Measurements from ENCODE around the gene DELE1.
"Not testable (repeated sequence)": the region's sequence is repeated elsewhere in the genome, so short reads cannot be mapped to it uniquely, and the experiment has no call there.

Gene DELE1

DNA sequence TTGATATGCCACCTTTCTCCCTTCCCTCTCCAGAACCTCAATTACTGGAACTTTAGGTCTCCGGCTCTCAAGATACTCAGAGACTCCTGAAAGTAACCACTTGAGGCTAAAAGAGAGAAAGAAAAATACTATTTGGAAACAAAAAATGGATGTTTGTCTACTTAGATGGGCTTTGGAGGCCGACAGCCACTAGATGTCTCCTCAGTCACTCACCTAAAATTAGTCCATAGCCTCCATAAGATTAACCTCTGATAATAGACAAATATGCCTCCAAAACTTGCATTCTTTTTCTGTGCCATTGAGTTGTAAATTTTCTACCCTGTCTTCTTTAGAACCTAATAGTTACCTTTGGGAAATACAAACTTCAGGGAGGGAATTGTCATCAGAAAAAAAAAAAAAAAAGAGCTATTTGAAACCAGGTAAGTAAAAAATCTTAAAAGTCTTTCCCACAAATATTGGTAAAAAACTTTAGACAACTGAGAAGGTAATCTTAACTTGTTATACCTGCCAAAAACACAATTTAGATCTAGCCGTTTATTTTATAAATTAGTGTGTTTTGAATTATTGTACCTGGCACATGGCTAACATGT lies 34.3 kb upstream of the DELE1 start:
- peak in 1 of 5 experiments; percentile 16 for DNase-seq

DNA sequence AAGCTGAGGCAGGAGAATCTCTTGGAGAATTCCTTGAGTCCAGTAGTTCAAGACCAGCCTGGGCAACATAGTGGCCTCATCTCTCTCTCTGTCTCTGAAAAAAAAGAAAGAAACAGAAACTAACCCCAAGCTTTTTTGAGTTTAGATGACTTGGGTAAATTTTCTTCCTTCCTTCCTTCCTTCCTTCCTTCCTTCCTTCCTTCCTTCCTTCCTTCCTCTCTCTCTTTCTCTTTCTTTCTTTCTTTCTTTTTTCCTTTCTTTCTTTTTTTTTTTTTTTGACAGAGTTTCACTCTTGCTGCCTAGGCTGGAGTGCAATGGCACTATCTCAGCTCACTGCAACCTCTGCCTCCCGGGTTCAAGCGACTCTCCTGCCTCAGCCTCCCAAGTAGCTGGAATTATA lies 33.2 kb upstream of the DELE1 start:
- DNase-seq = not testable (repeated sequence)

DNA sequence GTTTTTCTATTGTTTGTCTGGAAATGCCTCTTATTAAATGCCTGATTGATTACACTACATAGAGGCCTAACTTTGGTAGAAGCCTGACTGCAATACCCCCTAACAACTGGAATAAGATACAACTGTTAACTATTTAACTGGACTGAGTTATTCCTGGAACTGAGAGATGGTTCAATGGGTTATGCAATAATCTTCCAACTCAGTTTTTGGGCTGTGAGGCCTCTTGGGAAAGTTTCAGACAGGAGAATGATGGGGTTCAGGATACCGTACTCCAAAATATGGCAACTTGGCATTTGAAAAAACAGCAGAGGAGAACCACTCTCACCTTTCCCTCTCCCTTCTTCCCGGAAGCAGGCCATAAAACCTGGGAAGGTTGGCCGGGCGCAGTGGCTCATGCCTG lies 26.2 kb upstream of the DELE1 start:
- DNase-seq = no peak

DNA sequence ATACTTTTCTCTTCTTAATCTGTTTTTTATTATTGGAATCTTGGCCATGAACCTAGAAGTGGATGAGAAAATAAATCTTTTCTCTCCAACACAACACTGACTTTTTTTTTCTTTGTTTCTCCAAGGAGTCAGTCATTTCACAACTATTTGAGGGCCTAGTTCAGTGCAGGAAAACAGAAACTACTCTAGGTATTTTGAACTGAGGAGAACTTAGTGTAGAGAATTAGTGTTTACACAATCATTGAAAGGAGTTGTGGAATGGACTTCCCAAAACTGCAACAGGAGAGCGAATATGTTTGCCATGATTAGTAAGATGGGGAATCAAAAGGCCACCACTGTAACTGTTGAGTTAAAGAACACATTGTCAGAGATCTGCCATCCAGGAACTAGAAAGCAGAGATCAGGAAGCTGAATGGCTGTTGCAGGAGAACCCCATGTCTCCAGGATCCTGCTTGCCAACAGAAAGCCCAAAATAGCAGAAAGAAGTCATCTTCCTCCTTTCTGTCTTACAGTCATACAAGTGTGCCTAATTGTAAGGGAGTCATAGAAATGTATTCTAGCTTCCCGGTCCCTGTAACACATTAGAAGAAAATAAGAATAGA lies 25.1 kb upstream of the DELE1 start:
- DNase-seq = no peak

DNA sequence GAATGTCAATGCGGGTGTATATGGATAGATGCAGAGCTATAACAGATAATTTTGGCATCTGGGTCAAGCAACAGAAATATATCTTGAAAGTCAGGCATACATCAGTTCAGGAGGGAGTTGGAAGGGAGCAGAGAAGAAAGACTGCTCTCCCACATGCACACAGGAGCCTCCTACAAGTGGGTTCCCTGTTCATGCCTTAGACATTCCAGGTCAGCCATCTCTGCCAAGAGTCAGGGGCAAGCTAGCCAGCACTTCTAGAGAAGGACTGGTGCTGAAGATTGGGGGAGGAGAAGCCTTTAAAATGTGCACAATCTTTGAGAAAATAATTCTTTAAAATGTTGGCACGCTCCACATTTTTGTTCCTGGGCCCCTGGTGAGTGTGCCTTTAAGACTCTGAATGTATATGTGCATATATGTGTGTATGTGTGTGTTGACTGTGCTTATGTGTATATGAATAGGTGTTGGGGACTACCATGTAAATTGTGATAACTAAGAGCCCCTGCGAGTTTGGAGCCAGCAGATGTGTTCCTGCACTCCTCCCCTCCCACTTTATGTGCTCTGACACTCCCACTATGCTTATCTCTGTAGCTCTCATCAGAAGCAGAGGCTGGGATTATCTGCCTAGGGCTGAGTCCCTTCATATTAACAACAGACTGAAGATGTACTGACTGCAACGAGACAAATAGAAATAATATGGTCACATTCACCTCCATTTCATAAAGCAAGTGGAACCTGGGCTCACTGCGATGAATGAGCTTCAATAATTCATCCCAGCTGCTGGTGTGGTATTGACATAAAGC lies 21.5 kb upstream of the DELE1 start:
- no peak for DNase-seq

DNA sequence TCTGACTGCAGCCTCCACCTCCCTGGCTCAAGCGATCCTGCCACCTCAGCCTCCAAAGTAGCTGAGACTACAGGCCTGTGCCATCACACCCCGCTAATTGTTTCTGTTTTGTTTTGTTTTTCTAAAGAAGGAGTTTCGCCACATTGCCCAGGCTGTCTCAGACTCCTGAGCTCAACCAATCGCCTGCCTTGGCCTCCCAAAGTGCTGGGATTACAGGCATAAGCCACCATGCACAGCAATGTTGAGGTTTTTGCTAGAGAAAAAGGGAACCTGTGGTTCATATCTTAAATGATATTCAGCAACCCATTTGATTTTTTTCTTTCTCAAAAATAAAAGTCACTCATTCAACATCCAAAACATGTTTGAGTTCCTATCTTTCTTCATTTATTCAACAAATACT lies 20.4 kb upstream of the DELE1 start:
- DNase-seq = no peak

DNA sequence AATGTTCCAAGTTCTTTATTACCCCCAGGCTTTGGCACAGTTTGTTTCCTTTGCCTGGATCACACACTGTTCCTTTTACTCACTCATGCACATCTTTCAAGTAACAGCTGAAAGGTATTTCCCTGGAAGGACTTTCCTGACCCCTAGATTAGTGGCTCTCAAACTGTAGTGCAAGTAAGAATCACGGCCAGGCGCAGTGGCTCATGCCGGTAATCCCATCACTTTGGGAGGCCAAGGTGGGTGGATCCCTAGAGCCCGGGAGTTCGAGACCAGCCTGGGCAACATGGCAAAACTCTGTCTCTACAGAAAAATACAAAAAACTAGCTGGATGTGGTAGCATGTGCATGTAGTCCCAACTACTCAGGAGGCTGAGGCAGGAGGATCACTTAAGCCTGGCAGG lies 19.1 kb upstream of the DELE1 start:
- DNase-seq = no peak

DNA sequence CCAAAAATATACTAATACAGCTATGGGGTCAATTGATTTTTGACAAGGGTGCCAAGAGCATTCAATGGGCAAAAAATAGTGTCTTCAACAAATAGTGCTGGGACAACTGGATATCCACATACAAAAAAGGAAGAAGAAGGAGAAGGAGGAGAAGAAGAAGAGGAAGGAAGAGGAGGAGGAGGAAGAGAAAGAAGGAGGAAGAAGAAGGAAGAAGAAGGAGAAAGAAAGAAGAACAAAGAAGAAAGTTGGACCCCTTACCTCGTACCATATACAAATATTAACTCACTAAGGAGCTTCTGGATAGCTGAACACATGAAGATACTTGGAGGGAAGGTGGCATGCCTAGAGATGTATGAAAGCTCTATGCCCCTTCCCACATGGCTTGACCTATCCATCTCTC lies 17.2 kb upstream of the DELE1 start:
- DNase-seq = no peak

DNA sequence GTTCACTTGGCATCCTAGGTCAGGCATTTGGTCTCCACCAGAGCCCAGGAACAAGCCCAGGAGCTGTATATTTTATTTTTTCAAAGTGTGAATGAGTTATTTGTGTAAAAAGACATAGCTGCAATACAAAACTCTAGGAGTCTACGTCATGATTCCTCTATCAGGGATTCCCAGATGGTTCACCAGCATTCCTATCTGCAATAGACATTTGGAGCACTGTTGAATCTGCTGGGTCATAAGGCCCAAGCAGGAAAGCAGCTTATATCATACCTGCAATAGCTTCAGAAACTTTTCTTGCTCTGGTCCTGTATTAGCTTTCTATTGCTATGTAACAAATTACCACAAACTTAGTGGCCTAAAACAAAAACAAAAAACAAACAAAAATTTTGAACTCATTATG lies 16.7 kb upstream of the DELE1 start:
- no peak for DNase-seq

DNA sequence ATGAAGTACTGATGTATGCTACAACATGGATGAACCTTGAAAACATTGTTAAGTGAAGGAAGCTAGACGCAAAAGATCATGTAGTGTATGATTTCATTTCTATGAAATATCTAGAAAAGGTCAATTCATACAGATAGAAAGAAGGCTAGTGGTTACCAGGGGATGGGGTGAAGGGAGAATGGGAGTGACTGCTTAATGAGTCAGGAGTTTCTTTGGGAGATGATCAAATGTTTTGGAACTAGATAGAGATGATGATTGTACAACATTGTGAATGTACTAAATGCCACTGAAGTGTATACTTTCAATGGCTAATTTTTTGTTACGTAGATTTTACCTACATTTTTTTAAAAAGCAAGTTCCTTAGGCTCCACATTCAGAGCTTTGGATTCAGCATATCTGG lies 14.9 kb upstream of the DELE1 start:
- DNase-seq = no peak

DNA sequence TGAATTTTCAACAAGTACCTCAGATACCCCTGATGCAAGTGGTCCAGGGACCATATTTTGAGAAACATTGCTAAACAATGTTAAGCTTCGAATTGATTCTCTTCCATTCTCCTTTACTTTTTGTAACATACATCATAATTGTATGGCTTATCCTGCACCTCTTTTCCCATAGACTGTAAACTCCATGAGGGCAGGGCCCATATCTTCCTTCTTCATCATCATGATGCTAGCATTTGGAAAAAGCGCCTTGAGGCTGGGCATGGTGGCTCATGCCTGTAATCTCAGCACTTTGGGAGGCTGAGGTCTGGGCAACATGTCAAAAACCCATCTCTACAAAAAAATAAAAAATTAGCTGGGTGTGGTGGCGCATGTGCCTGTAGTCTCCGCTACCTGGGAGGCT lies 14.5 kb upstream of the DELE1 start:
- DNase-seq = no peak

DNA sequence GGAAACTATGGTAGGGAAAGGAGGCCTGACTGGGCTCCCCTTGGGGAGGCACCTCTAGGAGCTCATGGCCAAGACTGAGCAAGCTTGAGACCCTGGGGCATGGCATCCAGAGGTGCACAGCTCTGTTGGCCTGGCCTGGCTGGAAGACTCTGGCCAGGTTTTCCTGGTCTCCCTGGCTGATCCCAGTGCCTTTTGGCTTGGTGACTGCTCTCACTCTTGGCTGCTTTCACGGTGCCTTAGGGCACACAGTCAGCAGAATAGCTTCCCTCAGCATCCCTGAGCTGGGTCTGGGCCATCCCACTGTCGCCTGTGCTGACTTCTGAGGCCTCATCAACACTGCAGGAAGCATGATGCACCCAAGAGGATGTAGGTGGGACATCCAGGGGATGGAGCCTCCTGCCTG lies 13.4 kb upstream of the DELE1 start:
- no peak for DNase-seq

DNA sequence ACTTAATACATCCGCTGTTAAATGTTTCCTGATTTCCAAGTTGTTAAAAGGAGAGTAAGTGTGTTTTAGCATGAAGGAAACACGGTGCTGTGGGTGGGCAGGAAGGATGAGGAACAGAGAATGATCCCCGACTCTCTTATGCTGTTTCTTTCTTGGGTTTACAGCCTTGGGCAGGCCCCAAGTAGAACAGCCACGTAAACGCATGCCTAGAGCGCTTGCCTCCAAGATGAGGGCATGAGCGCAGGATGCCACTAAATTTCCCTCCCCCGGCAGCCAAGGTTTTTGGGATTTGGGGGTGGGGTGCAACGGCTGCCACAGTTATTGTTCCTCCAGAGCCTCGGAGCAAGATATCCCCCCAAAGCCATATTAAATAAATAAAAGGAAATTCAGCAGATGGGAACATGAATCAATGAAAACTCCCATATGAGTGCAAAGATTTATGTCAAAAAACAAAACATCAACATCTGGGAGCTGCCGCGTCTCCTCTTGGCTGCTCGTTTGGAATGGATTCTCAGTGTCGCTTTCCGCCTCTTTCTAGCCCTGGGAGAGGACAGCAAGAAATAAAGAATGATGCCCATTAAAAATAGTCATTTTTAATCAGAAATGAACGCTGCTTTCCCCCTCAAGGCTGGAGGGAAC lies 10.0 kb upstream of the DELE1 start:
- DNase-seq = no peak

DNA sequence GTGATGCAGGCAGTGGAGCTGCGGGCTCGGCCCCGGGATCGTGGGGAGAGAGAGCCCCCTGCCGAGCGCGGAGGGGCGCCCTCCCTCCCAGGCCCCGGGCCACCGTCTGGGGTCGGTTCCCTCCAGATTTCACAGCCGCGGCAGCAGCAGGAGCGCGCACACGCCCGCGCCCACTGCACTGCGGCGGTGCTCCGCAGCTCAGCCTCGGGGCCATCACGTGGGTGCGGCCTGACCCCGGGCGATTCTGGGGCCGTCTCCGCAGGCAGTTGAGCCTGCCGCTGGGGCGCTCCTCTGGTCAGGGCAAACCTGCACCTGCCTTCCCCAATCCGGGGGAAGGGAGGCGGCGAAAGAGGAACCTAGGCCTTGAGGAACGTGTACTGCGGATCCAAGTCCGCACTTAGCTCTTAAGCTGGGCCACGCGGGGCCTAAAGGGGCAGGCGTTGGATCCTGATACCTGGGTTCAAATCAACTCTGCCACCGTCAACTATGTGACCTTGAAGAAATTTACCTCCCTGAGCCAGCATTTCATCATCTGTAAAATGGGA lies 9.4 kb upstream of the DELE1 start:
- DNase-seq = peak in 1 of 5 experiments; percentile 10

DNA sequence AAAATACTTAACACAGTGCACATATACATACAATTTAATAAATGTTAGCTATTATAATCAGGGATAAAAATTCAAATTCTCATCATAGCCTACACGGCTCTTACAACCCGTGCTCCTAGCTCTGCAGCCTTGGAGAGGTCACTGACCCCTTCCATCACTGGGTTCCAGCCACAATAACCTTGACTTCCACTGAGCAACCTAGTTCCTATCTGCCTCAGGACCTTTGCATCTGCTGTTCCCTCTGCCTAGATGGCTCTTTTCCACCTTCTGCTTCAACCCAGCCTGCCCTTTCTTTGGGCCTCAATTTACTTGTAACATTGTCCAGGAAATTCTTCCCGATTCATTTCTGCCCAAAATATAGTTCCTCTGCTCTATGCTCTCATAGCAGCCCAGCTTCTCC lies 8.9 kb upstream of the DELE1 start:
- no peak for DNase-seq

DNA sequence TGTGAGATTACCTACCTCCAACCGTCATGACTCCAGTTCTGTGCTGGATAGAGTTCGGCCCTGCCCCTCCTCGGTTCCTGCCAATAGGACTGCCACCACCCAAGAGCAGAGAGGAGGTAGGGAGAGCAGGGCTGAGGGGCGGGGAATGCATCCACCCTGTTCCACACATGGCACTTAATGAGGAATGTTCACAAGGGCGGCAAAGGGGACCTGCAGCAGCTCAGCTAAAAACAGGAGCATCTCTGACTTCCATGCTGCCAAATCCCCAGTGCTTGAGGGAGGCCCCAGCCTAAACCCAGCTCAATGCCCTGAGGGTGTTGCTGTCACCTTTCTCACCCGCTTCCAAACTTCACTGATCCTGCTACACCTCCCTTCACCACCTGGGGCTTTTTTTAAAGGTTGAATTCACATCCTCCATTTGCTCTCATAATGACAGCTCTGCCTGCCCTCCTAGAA lies 7.8 kb upstream of the DELE1 start:
- no peak for DNase-seq

DNA sequence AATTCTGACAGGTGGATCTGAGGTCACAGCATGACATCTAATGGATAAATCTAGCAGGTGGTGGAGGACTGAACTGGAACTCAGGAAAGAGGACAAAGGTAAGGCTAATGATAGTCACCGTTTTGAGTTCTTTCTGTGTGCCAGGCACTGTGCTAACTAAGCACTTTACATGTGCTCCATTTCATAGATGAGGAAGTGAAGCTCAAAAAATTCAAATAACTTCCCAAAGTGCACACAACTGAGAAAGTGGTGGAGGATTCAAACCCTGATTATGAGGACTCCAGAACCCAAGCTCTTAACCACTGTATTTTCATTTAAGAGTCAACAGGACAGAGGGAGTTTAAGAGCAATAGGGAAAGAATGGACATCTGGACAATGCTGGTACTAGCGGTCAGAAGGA lies 7.1 kb upstream of the DELE1 start:
- DNase-seq = no peak

DNA sequence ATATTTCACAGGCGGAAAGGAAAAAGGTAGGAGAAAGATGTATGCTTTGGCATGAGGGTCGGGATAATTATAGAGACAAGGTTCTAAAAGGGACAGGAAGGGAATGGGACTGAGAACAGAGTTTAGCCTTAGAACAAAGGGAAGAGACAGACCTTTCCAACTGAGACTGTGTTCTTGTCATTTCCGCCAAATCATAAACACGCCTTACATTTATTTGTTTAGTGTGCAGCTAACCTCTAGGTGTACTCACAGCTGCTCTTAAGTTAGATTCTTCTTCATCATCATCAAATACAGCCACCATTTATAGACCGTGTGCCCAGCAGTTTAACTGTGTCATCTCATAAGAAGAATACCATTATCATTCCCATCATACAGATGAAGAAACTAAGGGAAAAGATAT lies 5.9 kb upstream of the DELE1 start:
- DNase-seq = no peak

DNA sequence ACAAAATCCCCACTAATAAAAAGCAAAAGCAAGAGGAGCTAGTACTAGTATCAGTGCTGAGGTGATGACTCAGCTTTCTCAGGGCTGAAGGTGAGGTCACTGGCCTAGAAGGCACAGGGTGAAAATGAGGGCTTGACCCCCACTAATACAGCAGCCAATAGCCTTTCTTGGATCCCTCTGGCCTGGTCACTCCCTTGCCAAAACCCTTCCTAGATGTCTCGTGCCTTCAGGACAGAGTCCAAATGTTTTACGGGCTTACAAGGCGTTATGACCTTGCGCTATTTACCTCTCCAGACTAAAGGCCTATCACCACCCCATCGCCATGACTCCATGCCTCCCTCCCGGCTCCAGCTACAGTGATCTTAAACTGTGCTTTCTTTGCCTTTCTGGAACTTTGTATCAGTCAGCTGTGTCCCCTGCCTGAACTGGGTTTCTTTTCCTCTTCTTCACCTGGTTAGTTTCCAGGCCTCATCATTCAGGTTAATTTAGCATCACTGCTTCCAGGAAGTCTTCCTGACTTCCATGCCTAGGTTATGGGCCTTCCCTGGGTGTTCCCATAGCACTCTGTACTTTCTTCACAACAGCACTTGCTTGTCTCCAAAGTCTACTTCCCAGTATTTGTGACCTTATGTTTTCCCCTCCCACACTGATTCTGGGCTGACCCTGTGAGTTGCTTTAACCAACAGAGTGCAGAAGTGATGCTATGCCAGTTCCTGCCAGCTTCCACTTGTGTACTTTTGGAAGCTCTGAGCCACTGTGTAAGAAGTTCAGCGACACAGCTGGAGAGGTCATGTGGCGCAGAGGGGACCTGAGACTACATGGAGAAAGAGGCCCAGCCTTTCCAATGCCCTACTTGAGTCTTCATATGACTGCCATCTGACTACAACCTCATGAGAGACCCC lies 4.2 kb upstream of the DELE1 start:
- no peak for DNase-seq

DNA sequence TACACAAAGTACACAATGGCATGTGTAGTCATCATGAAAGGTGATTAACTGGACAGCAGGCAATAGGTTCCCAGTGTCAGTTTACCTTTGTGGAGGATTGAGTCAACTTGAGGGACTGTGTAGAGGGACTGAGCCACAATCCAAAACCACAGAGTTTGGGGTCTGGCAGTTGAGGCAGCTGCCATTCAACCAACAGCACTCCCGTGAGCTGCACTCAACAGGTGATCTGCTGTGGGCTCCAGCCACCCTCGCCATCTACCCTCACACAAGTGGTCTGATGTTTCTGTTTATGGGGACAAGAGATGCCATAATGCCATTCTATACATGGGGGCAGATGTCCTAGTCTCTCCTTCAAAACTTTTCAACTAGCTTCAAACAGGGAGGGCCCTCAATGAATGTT lies 2.9 kb upstream of the DELE1 start:
- DNase-seq = no peak

DNA sequence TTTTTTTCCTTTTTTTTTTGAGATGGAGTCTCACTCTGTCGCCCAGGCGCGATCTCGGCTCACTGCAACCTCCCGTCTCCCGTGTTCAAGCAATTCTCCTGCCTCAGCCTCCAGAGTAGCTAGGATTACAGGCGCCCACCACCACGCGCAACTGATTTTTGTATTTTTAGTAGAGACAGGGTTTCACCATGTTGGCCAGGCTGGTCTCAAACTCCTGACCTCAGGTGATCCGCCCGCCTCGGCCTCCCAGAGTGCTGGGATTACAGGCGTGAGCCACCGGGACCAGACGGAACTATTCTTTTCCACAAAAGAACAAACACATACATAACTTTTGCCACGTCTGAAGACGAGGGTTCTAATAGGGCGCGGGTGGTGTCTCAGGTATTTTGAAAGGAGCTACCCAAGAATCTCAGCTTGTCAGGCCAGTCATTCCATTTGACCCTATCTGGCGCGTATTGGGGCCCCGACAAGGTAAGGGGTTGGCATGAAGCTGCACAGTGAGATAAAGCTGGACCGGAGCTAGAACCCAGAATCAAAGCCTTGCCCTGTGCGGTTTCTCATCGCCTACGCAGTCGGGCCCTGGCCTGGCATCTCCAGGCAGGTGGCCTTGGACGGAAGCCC lies 734 bp upstream of the DELE1 start:
- not testable (repeated sequence) for DNase-seq

DNA sequence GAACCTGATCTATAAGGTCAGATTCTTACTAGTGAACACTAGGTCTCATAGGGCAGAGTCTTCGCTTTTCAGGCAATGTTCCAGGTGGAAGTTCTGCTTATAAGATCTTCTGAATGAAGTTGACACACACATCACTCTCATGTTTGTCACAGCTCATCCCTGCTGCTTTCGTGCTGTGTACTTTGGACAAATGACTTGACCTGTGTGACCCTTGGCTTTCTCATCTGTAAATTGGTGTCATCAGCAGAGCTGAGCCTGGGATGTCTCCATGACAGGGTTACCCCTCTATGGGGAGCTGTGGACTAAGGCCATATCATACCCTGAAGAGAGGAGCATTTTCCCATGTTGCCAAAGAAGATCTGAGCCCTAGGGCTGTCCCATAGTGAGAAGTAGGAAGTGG lies 2.8 kb downstream of the DELE1 start:
- no peak for DNase-seq

All from T-helper 2 cell (primary cell).